ENCODE data around the gene SLC22A4. TPM values are rescaled to one million over a fixed set of nuclear protein-coding genes. Genes with fewer than 3 reads are reported as not detected.

Gene SLC22A4
- total RNA-seq, 2 donors from 2014 or later = 0.68 TPM; not detected in 1

GRCh38 chr5:132253452-132254320, 40.5 kb upstream of the SLC22A4 start:
- 88 to 91% methylated on average over 7 to 8 of the region's 8 CpGs for WGBS, 2 experiments (ENCODE audit: insufficient coverage in 1 of 2, insufficient read length in 1 of 2)
- peaks cover 28% of the 10 kb centered on the region for H3K27me3 Mint-ChIP-seq (ENCODE audit: insufficient read depth)

GRCh38 chr5:132254321-132254977, 39.7 kb upstream of the SLC22A4 start:
- no peaks in the 10 kb centered on the region for H3K36me3 ChIP-seq (ENCODE audit: control insufficient read depth, insufficient read depth, low read length)
- Mint-ChIP-seq H3K27ac (no peak overlapping the region), H3K4me3 (no peak overlapping the region), H3K4me1 (no peaks in the 10 kb centered on the region), H3K27me3 (ENCODE audit: insufficient read depth) (peaks cover 28% of the 10 kb centered on the region), H3K9me3 (no peaks in the 10 kb centered on the region), H3K36me3 (ENCODE audit: low read depth) (no peaks in the 10 kb centered on the region)
- H3K4me1 ChIP-seq (ENCODE audit: control insufficient read depth, insufficient read depth, low read length) = no peaks in the 10 kb centered on the region
- peaks cover 12% of the 10 kb centered on the region for H3K27me3 ChIP-seq (ENCODE audit: control insufficient read depth, insufficient read depth, low read length, poor library complexity, severe bottlenecking)
- H3K9me3 ChIP-seq (ENCODE audit: control insufficient read depth, low read length) = no peaks in the 10 kb centered on the region
- 79 to 84% methylated on average over 3 to 7 of the region's 7 CpGs for WGBS, 2 experiments (ENCODE audit: insufficient coverage in 1 of 2, insufficient read length in 1 of 2)
- TF ChIP-seq, protein P1, sequence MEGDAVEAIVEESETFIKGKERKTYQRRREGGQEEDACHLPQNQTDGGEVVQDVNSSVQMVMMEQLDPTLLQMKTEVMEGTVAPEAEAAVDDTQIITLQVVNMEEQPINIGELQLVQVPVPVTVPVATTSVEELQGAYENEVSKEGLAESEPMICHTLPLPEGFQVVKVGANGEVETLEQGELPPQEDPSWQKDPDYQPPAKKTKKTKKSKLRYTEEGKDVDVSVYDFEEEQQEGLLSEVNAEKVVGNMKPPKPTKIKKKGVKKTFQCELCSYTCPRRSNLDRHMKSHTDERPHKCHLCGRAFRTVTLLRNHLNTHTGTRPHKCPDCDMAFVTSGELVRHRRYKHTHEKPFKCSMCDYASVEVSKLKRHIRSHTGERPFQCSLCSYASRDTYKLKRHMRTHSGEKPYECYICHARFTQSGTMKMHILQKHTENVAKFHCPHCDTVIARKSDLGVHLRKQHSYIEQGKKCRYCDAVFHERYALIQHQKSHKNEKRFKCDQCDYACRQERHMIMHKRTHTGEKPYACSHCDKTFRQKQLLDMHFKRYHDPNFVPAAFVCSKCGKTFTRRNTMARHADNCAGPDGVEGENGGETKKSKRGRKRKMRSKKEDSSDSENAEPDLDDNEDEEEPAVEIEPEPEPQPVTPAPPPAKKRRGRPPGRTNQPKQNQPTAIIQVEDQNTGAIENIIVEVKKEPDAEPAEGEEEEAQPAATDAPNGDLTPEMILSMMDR (conservative IDR thresholded peaks at IDR 0.05) = no peak
- H3K4me3 ChIP-seq (ENCODE audit: low read length) = no peak overlapping the region
- no peak overlapping the region for H3K27ac ChIP-seq (ENCODE audit: low read depth, low read length)
- no peak overlapping the region for H3K9ac ChIP-seq (ENCODE audit: extremely low read depth, low read length, poor library complexity, severe bottlenecking)
- peak; percentile 34 for DNase-seq

More at GRCh38 chr5:132253452-132254320, 40.5 kb upstream of the SLC22A4 start:
- no peaks in the 10 kb centered on the region for H3K9me3 ChIP-seq (ENCODE audit: control insufficient read depth, low read length)
- H3K36me3 Mint-ChIP-seq (ENCODE audit: low read depth) = no peaks in the 10 kb centered on the region
- H3K4me3 ChIP-seq (ENCODE audit: low read length) = no peak overlapping the region
- DNase-seq = peak; percentile 30
- no peak overlapping the region for H3K27ac ChIP-seq (ENCODE audit: low read depth, low read length)
- no peak overlapping the region for H3K9ac ChIP-seq (ENCODE audit: extremely low read depth, low read length, poor library complexity, severe bottlenecking)
- H3K4me3 Mint-ChIP-seq = no peak overlapping the region
- no peaks in the 10 kb centered on the region for H3K9me3 Mint-ChIP-seq
- no peaks in the 10 kb centered on the region for H3K36me3 ChIP-seq (ENCODE audit: control insufficient read depth, insufficient read depth, low read length)
- H3K27me3 ChIP-seq (ENCODE audit: control insufficient read depth, insufficient read depth, low read length, poor library complexity, severe bottlenecking) = peaks cover 12% of the 10 kb centered on the region
- no peaks in the 10 kb centered on the region for H3K4me1 ChIP-seq (ENCODE audit: control insufficient read depth, insufficient read depth, low read length)
- H3K27ac Mint-ChIP-seq = no peak overlapping the region
- TF ChIP-seq, protein P1 (conservative IDR thresholded peaks at IDR 0.05) = no peak
- H3K4me1 Mint-ChIP-seq = no peaks in the 10 kb centered on the region

DNA sequence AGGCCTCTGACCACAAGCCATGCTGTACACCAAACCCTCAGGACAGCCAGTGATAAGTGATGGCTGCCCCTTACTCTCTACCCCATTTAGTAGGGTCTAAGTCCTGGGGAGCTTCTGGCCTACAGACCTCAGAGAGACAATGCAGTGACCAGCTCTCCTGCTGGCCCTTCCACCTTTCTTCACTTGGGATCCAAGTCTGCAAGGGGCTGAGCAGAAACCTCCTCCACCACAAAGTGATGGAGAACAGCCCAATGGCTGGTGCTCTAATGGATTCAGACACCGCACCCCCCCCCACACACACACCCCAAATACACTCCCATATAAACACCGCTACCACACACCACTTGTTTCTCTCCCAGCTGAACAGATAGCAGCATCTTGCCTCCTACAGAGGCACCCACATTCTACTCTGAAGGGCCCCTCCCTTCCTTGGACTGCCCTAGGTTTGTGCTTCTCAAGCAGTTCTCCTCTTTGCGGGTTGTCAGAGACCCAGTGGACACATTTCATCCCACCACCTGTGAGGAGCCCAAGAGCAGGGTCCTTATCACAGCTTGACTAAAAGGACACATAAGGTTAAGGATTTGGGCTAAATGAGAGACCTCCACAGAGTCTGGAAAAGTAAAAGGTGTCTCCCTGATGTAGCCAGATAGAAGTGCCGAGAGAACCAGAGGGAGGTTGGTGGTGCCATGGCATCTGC, 38.0 kb upstream of the SLC22A4 start:
- Histone ChIP-seq H3K27ac (ENCODE audit: low read depth, low read length) (no peak overlapping the region), H3K9ac (ENCODE audit: extremely low read depth, low read length, poor library complexity, severe bottlenecking) (no peak overlapping the region), H3K9me3 (ENCODE audit: control insufficient read depth, low read length) (no peaks in the 10 kb centered on the region), H3K4me1 (ENCODE audit: control insufficient read depth, insufficient read depth, low read length) (no peaks in the 10 kb centered on the region), H3K27me3 (ENCODE audit: control insufficient read depth, insufficient read depth, low read length, poor library complexity, severe bottlenecking) (peaks cover 12% of the 10 kb centered on the region), H3K36me3 (ENCODE audit: control insufficient read depth, insufficient read depth, low read length) (no peaks in the 10 kb centered on the region), H3K4me3 (ENCODE audit: low read length) (no peak overlapping the region)
- Mint-ChIP-seq H3K9me3 (no peaks in the 10 kb centered on the region), H3K27ac (no peak overlapping the region), H3K4me3 (peak overlapping the region; percentile 69), H3K36me3 (ENCODE audit: low read depth) (no peaks in the 10 kb centered on the region), H3K4me1 (no peaks in the 10 kb centered on the region), H3K27me3 (ENCODE audit: insufficient read depth) (peaks cover 28% of the 10 kb centered on the region)
- DNase-seq = peak; percentile 21
- 93 to 94% methylated on average over 3 to 4 of the region's 4 CpGs for WGBS, 2 experiments (ENCODE audit: insufficient coverage in 1 of 2, insufficient read length in 1 of 2)
- TF ChIP-seq, protein P1 (conservative IDR thresholded peaks at IDR 0.05) = no peak
